COLO668 (cell line): ENCODE results near the gene TSEN54.
"Not testable (repeated sequence)": the region's sequence is repeated elsewhere in the genome, so short reads cannot be mapped to it uniquely, and the experiment has no call there.

Experiments used
- DNase-seq: peaks from one replicate; lab custom pipeline; 2025; ENCODE audit not compliant: unreplicated experiment; lab: John Stamatoyannopoulos, UW

The TSEN54 gene

GRCh38 chr17:75516255-75516618, at the start of gene TSEN54:
TSEN54 (plus strand) TSS chr17:75516528; CDS start chr17:75516561, 33 bp downstream.
- peak; percentile 91 for DNase-seq

- DNase-seq: no peak
Observed at GRCh38 chr17:75468291-75468754, 48.0 kb upstream of the TSEN54 start.

GRCh38 chr17:75468779-75469373, 47.5 kb upstream of the TSEN54 start:
- no peak for DNase-seq

- DNase-seq: no peak
Observed at GRCh38 chr17:75471207-75471606, 45.1 kb upstream of the TSEN54 start.

GRCh38 chr17:75472119-75472518, 44.2 kb upstream of the TSEN54 start:
- peak; percentile 80 for DNase-seq

DNA sequence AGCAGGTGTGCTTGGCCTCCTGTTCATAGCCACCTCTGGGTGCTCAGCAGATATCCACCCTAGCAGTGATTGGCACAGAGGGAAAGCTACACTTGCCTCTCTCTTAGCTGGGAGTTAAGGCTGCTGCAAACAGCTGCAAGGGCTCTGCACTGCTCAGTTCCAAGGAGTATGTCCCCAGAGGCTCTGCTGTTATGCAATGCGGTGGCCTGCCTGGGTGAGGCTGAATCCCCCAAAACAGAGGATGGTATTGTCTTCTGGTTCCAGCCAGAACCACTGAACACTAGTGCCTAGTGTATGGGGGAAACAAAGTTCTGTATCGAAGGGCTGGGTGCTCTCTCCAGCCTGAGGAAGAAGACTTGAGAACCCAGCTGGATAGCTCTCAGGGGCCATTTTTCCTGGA, 43.1 kb upstream of the TSEN54 start:
- no peak for DNase-seq

- no peak for DNase-seq
Observed at GRCh38 chr17:75474736-75475135, 41.6 kb upstream of the TSEN54 start.

DNA sequence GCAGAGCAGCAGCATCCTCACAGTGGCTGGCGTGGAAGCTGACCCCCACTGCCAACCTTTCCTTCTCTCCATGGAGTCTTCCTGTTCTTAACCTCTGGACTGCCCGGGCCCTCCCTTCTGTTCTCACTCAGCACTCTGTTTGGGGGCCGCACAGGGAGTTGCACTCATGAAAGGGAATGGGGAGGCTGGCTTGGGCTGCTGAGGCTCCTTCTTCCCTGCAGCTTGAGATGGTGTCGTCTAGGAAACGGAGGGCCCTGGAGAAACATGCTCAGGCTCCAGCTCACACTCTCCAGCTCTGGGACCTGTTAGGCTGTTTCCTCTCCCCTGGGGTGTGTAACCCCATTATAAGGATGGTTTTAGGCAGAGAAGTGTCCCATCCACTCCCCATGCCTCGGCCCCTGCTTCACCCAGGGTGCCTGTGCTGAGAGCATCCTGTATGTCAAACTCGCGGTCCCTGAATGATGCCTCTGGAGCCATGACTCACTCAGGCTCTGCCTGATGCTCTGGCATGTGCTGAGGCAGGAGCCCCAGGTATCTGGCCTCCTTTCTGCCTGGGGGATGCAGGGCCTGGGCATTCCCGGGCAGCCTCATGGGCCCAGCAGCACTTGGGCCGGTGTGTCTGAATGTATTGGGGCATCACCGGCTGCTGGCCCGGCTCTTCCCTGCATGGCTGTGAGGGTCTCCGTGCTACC, 41.0 kb upstream of the TSEN54 start:
- no peak for DNase-seq

- no peak for DNase-seq
Observed at GRCh38 chr17:75475851-75476250, 40.5 kb upstream of the TSEN54 start.

DNA sequence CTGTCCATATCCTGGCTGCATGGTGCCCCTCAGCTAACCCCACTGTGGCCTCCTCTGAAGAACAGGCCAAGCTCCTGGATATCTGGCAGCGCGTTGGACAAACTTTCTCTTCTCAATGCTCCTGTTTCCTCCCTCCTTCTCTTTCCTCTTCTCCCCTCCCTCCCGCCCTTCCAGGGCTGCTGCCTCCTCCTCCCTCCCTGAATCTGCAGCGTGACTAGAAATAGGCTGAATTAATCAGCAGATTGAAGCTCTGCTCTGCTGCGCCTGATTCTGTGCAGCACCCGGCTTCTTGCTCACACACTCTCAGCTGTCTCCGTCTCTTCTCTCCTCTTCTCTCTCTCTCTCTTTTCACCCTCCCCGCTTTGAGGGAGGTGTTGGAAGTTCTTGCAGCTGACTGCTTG, 40.1 kb upstream of the TSEN54 start:
- no peak for DNase-seq

- no peak for DNase-seq
Observed at GRCh38 chr17:75476752-75477489, 39.4 kb upstream of the TSEN54 start.

DNA sequence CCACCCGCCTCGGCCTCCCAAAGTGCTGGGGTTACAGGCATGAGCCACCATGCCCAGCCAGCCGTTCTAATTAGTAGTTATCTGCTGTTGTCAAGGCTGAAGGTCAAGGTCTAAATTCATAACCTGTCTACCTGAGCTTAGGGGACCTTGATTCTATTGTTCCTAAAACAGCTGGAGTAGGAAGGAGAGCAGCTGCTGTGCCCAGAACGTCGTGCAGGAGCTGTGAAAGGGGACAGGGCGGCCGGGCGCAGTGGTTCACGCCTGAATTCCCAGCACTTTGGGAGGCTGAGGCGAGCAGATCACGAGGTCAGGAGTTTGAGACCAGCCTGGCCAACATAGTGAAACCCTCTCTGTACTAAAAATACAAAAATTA, 38.9 kb upstream of the TSEN54 start:
- DNase-seq: not testable (repeated sequence)

GRCh38 chr17:75478508-75478907, 37.8 kb upstream of the TSEN54 start:
- DNase-seq: no peak

DNA sequence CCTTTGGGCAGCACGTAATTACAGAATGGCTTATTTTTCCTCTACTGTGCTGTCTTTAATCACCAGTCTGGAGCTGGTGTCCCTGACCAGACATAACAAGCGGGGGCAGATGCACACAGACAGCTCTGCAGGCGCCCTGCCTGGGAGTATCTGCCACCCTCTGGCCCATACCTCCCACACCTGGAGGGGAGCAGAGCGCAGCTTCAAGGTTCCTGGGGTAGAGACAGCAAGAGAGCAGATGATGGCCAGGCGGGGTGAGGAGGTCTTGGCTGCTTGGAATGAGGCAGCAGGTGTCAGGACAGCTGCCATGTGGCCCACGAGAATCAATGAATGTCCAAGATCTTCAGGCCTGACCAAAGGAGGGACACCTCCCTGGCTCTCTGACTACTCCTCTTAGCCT, 36.0 kb upstream of the TSEN54 start:
- no peak for DNase-seq

DNA sequence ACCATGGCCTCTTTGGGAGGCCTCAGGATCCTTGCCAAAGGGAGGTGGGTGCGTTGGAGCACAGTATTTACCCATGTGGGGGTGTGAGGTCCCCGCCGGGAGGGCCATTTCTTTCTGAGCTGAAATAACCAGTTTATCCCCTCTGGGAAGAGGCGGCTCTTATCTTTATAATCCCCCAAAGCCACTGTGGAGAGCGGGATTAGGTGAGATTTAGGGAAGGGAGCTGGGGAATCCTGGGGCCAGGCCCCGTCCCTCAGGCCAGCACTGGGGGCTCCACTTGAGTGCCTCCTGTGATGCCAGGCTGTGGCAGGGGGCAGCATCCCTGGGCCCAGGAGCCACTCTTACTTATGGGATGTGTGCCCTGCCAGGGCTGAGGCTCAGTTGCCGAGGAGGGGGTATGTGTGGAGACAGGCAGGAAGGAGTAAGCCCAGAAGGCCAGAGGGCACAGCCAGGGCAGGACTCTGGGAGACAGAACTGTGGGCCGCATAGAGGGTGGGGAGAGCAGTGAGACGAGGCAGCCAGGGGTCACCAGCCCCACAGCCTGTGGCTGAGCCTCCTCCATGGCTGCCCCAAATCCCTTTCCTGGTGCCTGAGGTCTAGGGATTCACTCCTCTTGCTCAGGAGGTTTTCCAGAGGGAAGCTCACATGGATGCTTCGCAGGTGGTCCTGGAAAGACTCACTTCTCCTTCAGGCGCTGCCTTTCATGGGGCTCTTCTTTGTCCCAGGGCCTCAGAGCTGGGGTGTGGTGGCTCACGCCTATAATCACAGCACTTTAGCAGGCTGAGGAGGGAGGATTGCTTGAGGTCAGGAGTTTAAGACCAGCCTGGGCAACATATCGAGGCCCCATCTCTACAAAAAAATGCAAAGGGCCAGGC, 34.9 kb upstream of the TSEN54 start:
- no peak for DNase-seq

GRCh38 chr17:75482098-75482942, 34.0 kb upstream of the TSEN54 start:
- DNase-seq: no peak

GRCh38 chr17:75485688-75486087, 30.6 kb upstream of the TSEN54 start:
- DNase-seq: no peak

DNA sequence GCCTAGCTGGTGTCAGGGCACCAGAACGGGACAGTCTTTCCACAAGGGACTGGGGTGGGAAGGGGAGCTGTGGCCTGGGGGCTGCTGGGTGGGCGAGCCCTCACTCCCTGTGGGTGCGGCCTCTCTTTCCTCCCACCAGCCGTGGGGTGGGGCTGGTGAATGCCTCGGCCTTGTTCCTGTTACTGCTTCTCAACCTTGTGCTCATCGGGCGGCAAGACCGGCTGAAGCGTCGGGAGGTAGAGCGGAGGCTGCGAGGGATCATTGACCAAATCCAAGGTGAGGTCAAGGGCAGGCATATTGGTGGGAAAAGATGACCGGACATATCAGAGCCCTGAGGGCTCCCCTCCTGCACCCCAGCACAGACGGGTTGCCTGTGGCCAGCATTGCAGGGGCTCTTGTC, 30.2 kb upstream of the TSEN54 start:
- DNase-seq: no peak

DNA sequence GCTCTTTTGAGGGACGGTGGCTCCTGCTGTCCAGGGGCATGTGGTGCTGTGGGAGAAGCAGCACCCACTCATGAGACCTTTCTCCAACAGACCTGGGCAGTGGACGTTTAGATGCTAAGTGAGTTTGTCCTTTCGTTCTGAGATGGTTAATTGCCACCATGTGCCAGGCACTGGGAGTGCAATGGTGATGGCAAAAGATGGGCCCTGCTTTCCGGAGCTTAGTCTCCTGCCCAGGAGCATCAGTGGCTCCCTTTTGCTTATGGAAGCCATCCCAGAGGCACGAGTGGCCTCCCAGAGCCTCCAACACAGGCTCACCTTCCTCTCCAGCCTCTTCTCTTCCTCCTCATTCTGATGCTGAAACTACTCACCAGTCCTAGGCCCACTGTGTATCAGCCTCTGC, 29.4 kb upstream of the TSEN54 start:
- DNase-seq: no peak

GRCh38 chr17:75487351-75488070, 28.8 kb upstream of the TSEN54 start:
- DNase-seq: no peak
